GM21447 (cell line): ENCODE results near the gene ACOX2.

Experiments used
- ATAC-seq: cut with Tn5 transposase; IDR thresholded peaks from one replicate; pipeline ENCODE4 v1.9.1; 2021; ENCODE audit not compliant: unreplicated experiment

The ACOX2 gene

DNA sequence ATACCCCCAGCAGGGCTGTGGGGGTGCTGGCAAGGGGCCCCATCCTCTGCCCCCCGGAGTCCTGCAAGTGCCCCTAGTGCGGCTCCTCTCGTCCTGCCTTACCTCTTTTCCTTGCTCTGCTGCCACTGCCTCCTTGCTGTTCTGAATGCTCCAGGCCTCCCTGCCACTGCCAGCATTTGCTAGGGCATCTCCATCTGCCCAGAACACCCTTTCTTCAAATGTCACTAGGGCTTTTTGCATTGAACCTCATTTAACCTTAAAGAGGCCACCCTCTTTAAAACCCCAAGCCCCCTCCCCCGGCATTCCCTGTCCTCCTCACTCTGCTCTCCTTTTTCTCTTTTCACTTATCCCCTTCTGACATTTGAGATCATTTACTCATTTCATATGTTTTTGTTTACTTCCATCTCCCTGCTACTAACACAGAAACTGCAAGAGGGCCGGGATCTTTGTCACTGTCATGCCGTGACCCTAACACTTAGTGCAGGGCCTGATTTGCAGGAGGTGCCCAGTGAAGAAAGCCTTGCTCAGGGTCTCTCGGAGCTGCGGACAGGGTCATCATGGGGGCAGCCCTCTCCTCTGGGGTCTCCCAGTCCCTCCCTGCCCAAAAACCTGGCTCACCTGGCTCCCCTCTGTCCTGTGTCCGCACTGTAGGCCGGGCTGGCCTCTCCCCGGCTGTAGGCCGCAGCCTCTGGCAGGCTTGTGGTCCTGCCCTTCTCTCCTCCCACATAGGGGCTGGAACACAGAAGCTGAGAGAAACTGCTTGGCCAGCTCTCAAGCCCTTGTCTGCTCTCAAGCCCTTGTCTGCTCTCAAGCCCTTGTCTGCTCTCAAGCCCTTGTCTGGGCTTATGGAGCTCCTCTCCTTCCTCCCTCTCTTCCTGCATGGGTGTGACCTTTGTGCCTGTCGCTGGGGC, at the start of gene ACOX2:
Gene ACOX2, minus strand, starts transcription at position 690 of the 911 bp plus-strand sequence. CDS start 2,084 bp downstream, outside the sequence.
- ATAC-seq, result no peak

DNA sequence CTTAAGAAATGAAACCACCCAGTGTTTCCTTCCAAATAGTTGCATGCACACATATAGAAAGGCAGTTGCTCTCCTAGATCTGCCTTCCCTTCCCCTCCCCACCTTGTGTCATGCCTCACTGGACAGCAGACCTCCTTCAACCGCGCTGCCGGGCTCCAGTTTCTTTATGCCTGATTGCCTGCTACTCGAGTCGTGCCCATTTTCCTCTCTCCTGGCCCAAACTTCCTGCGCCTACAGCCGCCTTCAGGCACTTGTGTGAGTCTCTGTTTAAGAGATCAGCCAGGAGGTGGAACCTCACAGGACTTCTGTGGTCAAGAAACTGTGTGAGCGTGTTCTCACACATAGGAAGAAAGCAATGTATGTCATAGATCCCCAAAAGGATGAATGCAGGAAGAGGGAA, 49.0 kb upstream of the ACOX2 start:
- no peak for ATAC-seq

DNA sequence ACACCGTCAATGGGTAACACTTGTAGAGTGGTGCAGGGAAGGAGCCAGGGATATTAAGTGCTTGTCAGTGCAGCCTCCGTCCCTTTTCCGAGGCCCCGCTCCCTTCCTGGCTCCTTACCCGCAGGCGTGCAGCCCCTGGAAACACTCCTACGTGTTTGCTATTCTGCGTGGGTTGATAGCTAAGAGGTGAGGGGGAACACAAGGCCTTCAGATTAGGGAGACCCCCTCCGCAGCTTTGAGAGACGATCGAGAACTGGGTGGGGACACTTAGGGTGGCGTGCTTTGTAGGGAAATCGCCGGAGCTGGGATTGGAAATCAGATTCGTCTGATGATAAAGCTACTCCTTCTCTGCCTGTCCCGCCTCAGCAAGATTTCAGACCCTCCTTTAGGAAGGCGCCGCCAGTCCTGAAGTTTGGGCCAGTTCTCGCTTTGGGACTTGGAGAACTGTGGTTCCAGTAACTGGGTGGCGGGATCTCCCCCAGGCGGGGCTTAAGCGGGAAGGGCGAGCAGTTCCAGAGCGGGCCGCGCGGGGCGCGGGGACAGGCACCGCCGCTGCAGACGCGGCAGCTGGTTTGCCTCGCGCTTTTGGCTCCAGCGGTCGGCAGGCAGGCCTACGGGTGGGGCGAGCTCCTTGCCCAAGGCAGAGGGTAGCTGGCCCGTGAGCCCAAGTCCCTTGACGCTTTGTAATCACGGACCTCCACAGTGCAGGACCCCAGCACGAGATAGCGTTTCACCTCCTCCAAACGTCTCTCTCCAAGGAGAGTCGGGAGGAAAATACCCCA, 48.2 kb upstream of the ACOX2 start:
- ATAC-seq, result peak; percentile 74

DNA sequence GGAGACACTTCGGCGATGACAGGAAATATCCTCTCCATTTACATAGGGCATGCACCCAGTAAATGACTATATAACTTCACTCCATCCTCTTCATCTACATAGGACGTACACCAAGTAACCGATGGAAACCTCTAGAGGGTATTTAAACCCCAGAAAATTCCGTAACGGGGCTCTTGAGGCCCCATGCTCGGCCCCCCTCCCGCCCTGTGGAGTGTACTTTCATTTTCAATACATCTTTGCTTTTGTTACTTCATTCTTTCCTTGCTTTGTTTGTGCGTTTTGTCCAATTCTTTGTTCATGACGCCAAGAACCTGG, 47.7 kb upstream of the ACOX2 start:
- ATAC-seq, result no peak

DNA sequence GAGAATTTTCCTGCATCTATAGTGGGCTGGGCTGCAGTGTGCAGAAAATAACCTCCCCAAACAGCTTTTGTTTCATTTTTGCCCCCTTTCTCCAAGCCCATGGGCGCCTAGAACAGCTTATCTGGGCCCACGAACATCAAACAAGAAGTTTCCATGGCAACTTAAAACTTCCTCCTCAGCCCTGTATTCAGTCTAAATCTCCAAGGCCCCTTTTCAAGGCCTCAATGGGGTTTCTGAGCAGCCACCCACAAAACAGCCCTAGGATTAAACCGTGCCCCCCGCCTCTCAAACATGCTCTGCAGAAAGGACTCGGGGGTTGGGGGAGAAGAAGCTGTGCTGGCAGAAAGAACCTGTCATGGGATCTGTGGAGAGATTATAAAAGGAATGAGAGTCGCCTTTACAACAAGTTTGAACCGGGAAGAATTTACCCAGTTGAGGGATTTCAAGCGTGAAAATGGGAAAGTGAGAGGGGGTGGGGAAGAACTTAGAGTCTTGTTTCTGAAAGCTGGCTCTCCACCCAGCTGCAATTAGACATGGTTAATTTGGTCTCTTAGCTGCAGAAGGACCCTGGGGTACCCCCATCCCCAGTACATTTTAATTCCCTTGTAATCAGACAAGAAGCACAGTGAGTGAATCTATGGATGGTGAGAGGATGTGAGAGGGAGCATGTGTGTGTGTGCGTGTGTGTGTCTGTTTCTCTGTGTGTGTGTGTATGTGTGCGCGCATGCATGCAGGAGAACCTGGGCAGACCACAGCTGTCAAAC, 44.5 kb upstream of the ACOX2 start:
- no peak for ATAC-seq

DNA sequence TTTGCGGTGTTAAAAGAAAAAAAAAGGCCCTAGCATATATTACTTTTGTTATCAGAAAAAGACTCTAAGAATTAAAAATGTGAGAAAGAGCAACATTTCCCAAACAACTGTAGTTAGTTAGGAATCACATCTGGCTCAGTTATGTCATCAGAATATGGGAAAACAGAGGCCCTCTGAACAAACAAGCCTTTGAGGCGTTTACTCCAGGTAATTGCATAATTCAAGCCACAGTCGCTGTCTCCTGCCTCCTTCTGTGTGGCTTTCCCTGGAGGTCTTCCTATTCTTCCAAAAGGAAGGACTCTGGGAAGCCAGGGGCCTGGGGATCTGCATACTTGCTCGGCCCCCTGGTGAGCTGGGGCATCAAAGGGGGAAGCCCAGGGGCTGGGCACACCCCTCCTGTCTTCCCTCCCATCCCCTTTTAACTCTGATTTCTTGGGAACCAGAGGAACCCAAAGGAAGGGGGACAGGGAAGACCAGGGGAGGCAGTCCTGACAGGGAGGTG, 43.9 kb upstream of the ACOX2 start:
- no peak for ATAC-seq

DNA sequence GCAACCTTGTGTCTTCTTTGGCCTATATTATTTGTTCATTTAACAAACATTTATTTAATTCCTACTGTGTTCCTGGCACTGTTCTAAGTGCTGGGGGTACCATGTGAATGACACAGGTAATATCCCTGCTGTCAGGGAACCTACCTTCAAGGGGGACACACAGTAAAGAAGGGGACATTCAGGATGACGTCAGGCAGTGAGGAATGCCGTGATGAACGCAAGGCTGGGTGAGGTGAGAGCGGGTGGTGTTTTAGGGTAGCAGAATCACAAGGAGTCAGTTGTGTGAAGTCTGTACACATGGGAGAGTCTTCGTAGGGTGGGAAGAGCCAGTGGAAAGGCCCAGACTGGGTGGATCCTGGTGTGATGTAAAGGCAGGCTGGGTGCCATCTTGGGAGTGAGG, 41.9 kb upstream of the ACOX2 start:
- ATAC-seq, result no peak

DNA sequence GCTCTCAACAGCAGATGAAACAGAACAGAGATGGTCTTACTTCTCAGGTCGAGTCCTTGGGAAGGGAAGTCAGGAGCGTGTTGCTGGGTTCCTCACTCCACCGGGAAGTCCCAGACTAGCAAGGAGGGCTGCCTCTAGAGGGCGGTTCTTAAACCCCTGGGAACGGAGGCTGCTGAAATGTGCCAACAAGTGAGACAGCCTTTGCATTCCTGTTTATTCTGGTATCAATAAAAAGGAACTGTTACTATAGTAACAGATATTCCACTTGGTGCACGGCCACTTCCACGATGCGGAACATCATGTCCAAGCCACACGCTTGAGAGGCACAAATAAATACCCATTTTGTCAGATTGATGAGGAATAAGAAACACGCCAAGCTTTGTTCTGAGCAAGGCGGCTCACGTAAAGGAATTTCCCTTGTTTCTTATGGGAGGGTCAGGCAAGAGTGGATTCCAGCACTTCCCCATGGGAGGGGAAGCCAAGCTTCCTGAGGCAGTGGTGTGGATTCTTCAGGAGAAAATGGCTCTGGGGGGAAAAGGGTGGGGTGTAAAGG, 40.4 kb upstream of the ACOX2 start, which contains the start of gene FAM107A:
Gene FAM107A, minus strand, starts transcription at position 123 of the 553 bp plus-strand sequence. CDS start 7,531 bp downstream, outside the sequence.
- ATAC-seq, result no peak

DNA sequence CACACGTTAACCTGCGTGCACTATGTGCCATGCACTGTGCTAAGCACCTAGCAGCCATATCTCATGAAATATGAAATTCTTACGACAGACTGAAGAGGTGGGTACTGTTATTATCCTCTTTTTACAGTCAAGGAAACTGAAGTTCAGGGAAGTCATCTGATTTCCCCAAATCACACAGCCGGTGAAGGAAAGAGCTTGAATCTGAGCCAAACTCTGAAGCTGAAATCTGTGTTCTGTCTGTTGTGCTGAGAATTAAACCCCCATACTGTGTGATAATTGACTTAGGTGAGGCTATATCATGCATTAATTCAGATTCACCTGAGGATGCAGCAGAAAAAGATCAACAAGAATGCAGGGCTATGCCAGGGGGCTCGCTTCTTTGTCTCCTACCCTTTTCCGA, 39.7 kb upstream of the ACOX2 start:
- no peak for ATAC-seq

DNA sequence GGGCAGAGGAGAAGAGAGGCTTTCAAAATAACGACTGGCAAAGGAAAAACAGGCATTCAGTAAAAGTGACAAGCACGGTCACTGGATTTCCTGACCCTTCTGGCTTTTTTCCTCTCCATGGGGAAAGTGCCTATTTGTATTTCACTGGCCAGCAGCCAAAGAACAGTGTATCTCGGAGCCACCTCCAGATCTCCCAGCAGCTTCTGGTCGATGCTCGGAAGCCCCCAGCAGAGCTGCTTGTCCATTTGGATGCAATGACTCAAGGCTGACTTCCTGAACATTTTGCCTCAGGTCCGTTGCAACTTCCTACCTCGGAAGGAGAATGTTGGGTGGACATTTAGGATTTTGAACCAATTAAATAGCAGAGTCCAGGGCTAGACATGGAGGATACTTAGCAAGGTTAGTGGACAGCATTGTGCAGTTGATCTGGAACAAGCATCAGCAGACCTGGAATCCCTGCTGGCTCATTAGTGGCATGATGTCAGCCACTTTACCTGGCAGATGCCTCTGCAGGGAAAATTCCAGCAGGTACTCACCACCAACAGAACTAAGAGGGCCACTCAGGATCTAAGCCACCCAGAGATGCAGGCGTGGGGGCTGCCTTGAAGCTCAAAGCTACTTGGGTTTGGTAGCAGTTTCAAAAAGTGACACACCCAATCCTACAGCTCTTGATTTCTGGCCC, 39.1 kb upstream of the ACOX2 start:
- no peak for ATAC-seq

DNA sequence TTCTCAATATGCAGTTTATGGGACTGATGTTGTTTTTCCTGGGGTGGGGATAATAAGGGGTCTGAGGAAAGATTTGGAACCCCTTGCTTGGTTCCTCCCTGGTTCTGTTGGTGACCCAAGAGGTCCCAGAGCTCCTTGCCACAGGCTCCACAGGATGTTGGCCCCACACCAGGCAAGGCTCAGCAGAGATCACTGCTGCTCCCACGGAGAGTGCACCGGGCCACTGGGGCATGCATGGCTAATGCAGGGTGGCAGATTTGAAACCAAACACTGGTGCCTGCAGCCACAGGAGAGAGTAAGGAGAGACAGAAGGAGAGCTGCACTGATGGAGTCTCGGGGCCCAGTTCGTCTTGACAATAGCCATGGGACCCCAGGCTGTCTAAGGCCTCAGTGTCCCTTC, 37.7 kb upstream of the ACOX2 start:
- ATAC-seq, result no peak

DNA sequence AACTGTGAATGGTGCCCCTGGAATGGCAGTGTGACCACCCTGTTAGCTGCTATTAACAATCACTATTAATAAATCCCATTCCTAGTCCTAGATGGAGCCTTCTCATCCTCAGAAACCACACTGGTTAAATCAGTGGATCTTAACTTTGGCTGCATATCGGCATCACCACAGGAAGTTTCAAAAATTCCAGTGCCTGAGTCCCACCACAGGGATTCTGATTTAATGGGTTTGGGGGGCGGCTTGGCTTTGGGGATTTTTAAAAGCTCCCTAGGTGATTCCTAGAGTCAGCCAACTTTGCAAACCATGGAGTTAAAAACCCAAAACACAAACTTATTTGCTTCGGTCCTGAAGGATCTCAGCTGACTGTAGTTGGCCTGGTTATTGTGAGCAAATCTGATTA, 37.1 kb upstream of the ACOX2 start:
- no peak for ATAC-seq

DNA sequence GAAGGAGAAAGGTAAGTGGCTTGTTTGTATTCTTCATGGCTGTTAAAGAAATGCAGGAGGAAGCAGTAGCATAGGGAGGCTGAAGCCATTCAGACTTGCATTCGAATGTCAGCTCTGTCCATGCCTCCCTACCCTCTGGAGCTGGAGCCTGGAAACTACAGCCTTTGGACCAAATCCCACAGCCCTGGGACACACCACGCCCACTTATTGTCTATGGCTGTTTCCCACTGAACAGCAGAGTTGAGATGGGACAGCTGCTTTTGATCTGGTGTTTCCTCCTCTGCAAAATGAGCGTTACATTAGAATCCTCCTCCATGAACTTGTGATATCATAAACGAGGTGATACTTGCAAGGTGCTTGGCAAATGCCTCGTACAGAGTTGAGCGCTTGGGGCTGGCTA, 36.6 kb upstream of the ACOX2 start:
- no peak for ATAC-seq

DNA sequence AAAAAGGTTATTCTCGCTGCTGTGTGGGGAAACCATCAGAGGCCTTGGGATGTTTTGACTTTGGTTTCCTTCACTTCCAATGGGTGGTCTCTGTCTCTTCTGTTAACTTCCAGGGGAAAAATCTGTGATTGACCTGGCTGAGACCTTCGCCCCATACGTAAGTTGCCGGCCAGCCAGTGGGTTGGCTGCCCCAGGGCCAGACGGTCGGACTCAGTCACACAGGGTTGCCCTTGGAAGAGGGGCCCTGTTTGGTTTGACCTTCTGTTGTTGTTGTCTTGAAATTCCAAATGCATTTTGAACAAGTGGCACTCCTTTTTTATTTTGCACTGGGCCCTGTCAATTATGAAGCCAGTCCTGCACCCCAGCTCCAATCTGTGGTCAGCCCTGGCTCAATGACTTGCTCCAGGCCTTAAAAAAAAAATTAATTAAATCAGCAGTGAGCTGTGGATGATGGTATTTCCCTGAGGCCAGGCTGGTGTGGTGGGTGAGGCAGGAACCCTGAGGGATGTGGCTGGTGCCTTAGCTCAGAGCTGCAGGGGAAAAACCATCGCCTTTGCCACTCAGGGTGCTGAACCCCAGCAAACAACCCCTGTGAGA, 35.7 kb upstream of the ACOX2 start:
- no peak for ATAC-seq

DNA sequence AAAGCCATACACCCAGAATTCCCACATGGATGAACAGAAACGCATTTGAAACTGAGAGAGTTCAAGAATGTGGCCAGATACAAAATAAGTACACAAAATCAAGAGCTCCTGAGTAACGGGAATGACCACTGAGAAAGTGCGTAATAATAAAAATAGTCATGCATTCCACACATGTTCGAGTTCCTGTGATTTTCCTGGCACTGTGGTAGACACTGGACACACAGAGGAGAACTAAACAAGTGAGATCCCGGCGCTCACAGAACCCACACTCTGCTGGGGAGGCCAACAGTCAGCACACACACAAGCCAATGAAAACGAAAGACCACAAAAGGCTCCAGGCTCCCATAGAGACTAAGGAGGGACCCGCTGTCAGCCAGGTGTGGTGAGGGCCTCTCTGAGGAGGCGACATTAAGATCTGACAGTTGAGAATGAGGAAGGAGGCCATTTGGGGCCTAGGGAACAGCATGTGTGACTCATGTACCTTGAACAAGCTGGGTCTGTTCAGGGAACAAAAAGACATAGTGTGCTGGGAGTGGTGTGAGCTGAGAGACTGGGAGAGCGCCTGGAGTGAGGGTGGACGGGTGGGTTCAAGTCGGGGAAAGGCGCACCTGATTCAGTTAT, 35.1 kb upstream of the ACOX2 start:
- ATAC-seq, result no peak

DNA sequence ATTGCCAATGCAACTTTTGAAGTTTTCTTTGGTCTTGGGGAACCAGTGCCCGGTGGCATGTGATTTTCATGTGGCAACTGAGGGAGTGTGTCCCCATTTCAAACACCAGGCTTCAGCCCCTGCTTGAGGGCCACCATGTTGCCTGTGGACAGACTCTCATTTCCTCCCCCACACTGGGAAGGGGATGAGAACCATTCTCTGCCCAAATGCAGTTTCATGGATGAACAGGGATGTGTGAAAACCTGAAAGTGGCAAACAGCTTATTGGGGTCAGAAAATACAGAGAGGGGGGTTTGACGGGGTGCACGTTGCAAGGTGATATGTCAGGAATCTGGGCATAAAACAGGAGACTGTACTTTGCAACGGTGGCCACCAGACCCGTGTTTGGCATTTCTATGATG, 33.9 kb upstream of the ACOX2 start:
- ATAC-seq, result no peak

DNA sequence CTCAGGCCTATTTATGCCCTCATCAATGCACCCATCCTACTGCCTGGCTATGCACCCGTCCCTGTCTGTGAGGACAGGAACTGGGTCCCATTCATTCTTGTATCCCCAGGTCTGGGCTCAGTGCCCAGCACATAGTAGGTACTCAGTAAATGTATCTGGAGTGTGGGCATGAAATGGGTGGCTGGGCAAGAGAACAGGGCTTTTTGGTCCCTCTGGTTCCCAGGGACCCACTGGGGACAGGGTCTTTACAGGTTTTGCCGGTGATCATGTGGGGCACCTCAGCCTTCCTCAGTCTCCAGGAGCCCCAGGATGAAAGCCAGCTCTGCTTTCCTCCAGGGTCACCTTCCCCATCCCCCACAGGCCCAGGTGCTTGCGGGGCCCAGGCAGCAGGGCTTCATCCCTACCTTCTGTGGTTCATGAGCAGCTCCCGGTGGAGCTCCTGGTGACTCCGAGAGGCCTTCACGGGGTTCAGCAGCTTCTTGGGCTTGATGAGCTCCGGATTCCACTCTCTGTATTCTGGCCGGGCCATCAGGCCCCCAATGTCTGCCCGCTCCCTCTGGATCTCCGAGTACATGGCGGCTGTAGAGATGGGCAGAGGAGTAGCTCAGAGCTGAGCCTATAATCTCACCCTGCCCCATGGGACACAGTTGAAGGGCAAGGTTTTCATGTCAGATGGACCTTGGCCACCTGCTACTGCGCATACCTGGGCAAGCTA, 32.5 kb upstream of the ACOX2 start:
- no peak for ATAC-seq

DNA sequence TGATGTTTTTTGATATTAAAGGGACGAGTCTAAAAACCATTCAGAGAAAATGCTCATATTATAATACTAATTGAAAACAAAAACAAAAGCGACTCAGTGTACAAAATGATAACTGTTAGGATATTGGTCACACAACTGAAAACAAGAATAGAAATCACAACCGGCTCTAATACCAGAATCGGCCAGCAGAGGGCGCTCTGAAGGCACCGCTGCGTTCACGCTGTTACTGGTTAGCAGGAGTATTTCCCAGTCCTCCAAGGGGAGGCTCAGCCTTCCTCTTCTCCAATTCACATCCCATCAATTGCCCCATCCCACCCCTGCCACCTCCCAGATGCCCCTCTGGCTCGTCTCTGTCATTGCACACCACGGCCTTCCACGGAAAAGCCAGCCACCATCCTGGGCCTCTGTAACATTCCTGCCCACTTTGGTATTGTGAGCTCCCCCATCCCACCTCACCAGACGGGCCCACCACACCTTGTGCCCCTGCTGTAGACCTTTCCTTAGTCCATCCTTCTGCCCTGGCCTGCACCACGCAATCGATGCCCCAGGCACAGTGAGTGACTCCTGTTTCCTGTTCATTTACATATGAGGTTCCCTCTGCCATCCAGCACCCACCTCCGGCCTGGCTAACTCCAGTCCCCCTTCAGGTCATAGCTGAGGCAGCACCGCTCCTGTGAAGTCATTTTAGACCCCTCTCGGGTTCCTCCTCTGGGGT, 31.7 kb upstream of the ACOX2 start:
- no peak for ATAC-seq

DNA sequence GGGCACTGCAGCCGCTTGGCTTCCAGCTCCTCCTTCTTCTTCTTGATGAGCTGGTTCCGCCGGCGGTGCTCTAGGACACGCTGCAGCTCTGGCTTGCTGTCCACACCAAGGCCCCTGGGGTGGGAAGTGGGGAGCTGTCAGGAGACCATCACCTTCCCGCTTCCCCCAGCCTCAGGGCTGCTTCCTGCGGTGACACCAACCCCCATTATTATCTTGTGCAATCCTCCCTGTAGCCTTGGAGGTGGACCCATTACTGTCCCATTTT, 30.2 kb upstream of the ACOX2 start:
- no peak for ATAC-seq
